ENCODE data around the gene KRT73.

Gene KRT73

DNA sequence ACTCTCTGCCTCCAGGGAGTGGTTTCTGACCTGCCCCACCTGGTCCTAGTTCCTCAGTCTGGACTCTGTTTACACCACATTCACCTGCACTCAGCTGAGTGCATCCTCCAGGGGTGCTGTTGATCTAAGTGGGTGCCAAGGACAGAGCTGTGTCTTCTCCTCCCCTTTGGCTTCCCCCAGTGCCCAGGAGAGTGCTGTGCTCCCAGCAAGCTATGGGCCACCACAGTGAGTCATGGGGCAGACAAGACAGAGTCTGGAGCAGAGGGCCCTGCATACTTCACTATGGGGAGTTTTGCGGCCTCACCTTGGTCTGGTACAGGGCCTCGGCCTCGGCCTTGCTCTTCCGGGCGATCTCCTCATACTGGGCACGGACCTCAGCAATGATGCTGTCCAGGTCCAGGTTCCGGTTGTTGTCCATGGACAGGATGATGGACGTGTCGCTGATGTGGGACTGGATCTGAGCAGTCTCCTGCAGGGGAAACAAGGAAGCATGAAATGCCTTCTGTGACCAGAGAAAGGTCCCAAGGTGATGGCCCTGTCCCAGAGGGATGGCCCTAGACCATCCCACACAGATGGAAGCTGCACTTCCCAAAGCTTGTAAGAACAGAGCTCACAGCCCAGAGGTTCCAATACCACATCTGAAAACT, 4.9 kb downstream of the KRT73 start:
- in situ Hi-C loops (cut with HindIII; ENCODE audit: low sequenced_read_pairs) = no loop called here
- H3K4me3 ChIP-seq (ENCODE audit: low read depth, low read length) = no peak overlapping the region

DNA sequence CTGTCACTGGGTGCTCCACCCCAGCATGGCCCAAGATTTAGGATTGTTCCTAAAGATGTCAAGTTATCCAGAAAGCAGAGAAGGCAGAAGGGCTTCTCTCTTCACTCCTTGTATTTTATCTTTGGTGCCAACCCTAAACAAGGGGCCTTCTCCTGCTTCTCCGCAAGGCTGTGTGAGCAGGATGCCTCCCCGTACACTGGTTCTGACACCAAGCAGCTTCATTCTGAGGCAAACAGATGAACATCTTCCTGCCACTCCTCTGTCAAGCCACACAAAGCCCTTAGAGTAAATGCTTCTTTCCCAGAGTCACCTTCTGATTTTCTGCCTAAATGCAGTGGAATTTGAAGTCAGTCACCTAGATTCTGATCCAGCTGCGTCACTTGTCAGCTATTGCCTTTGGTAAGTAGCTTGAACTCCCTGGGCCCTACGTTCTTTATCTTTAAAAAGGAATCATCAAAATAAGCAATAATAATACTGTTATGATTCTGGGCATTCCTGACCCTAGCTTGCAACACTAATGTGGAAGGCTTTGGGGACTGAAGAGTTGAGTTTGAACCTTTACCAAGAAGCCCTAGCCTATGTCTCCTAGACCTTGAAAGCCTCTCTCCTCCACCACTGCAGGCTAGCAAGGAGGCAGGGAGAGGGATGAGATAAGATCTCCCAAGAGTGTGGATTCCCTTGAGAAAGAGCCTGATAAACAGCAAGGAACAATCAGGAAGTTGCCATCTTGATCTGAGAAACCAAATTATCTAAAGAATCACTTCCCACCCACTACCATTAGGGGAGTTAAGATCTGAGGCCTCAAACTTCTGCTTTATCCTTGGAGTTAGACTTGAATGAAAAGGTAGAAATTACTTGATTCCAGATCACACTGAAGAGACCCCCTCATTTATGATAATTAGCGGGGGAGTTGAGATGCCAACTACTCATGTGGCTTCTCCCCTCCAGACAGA, 5.7 kb downstream of the KRT73 start:
- TF ChIP-seq, protein P1, sequence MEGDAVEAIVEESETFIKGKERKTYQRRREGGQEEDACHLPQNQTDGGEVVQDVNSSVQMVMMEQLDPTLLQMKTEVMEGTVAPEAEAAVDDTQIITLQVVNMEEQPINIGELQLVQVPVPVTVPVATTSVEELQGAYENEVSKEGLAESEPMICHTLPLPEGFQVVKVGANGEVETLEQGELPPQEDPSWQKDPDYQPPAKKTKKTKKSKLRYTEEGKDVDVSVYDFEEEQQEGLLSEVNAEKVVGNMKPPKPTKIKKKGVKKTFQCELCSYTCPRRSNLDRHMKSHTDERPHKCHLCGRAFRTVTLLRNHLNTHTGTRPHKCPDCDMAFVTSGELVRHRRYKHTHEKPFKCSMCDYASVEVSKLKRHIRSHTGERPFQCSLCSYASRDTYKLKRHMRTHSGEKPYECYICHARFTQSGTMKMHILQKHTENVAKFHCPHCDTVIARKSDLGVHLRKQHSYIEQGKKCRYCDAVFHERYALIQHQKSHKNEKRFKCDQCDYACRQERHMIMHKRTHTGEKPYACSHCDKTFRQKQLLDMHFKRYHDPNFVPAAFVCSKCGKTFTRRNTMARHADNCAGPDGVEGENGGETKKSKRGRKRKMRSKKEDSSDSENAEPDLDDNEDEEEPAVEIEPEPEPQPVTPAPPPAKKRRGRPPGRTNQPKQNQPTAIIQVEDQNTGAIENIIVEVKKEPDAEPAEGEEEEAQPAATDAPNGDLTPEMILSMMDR (IDR thresholded peaks at IDR 0.05; ENCODE audit: low read depth, low read length, missing control alignments) = no peak
- in situ Hi-C loops (cut with HindIII; ENCODE audit: low sequenced_read_pairs) = no loop called here
- DNase-seq (ENCODE audit: low read depth) = no peak
- no peak overlapping the region for H3K4me3 ChIP-seq (ENCODE audit: low read depth, low read length)

More for the DNA sequence above, 4.9 kb downstream of the KRT73 start:
- no peak for DNase-seq (ENCODE audit: low read depth)
- TF ChIP-seq, protein P1 (IDR thresholded peaks at IDR 0.05; ENCODE audit: low read depth, low read length, missing control alignments) = no peak

DNA sequence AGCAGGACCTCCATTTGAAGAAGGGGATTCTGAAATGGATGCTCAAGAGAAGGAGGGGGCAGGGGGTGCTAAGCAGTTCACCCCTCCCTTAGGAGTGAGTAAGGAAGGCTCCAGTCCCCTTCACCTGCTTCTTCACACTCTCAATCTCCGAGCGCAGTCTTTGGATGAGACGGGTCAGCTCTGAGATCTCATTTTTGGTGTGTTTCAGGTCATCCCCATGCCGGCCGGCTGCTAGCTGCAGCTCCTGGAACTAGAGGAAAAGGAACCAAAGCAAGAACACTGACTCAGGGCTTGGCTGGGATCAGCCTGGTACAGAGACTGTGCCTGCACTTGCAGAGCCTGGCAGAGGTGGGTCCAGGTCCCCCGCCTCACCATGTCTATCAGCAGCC, 7.3 kb downstream of the KRT73 start:
- DNase-seq (ENCODE audit: low read depth) = no peak
- H3K4me3 ChIP-seq (ENCODE audit: low read depth, low read length) = no peak overlapping the region
- TF ChIP-seq, protein P1 (IDR thresholded peaks at IDR 0.05; ENCODE audit: low read depth, low read length, missing control alignments) = no peak
- in situ Hi-C loops (cut with HindIII; ENCODE audit: low sequenced_read_pairs) = no loop called here

DNA sequence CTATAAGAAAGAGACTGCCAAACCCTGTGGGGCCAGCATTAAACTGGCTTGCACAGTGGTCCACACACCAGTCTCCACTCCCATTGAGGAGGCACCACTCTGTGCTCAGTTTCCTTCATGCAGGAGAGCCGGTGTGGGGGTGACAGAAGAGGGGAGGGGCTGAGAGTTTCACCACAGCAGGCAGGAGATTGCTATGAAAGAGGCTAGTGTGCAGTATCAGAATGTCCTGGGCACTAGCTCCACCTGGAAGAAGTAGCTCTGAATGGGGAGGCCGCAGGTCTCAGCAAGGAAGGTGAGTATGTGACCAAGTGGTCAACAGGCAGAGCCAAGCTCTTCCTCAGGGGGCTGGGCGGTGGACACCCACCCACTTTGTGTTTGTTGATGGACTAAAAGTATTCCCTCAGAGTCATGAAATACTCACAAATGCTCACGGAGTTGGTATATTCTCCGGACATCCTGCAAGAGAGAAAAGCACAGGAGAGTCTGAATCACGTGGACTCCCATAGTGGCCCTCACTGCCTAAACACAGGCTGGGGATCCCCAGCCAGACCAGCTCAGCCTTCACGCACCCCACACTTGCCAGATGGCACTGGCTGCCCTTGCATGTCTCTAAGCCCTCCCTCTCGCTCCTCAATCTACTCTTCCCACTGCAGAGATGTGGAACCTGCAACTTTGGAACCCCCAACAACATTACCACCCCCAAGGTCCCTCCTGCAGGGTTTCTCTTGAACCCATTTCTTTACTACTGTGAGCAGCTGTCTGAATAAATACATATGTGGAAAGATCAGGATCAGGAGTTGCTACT, 9.3 kb downstream of the KRT73 start:
- TF ChIP-seq, protein P1 (IDR thresholded peaks at IDR 0.05; ENCODE audit: low read depth, low read length, missing control alignments) = no peak
- in situ Hi-C loops (cut with HindIII; ENCODE audit: low sequenced_read_pairs) = no loop called here
- no peak for DNase-seq (ENCODE audit: low read depth)
- no peak overlapping the region for H3K4me3 ChIP-seq (ENCODE audit: low read depth, low read length)

DNA sequence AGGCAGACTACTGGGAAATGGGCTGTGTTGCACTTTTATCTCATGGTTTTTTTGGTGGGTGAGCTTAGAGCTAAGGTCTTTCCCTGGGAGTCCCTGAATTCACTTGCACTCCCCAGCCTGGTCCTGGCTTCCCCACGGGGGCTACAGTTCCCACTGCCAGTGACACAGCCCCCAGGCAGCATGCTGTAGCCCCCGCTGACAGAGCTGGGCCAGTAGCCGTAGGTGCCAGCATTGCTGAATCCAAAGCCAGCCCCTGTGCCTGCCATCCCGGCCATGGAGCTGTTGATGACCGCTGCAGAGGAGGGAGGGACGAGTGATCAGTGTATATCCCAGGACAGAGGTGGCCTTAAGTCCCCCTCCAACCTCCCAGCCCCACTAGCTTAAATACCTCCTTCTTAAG, 10.2 kb downstream of the KRT73 start:
- DNase-seq (ENCODE audit: low read depth) = no peak
- in situ Hi-C loops (cut with HindIII; ENCODE audit: low sequenced_read_pairs) = no loop called here
- TF ChIP-seq, protein P1 (IDR thresholded peaks at IDR 0.05; ENCODE audit: low read depth, low read length, missing control alignments) = no peak
- H3K4me3 ChIP-seq (ENCODE audit: low read depth, low read length) = no peak overlapping the region

DNA sequence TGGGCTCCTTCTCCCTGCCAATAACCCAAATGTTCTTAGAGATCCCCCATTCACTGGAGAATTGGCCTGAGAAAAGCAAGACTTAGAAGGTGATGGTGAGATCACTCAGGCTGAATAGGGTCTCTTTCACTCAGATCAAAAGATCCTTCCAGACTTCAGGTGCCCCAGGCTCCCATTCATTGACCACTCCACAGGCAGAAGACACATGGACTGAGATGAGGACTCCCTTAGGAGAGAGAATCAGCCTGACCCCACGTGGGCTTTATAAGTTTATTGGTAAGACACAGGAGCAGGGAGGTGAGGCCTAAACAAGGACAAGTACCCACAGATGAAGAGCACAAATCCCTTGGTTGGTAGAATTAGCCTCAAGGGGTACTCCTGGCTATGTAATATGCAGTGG, 11.0 kb downstream of the KRT73 start:
- in situ Hi-C loops (cut with HindIII; ENCODE audit: low sequenced_read_pairs) = no loop called here

More for the DNA sequence above, 11.0 kb downstream of the KRT73 start:
- no peak overlapping the region for H3K4me3 ChIP-seq (ENCODE audit: low read depth, low read length)
- TF ChIP-seq, protein P1 (IDR thresholded peaks at IDR 0.05; ENCODE audit: low read depth, low read length, missing control alignments) = no peak
- DNase-seq (ENCODE audit: low read depth) = no peak

Measured in astrocyte of the cerebellum (primary cell).